Activated CD8-positive, alpha-beta T cell treated with anti-CD3 and anti-CD28 coated beads, Interleukin-2, amount 10 ng/mL, durations not matched to agents 7 days and 5 days (primary cell): ENCODE data around the gene FAM43B. TPM values are rescaled to one million over a fixed set of nuclear protein-coding genes. Genes with fewer than 3 reads are reported as not detected.

Source experiments
- ATAC-seq: fragments of 150-1000 bp; cut with Tn5 transposase; one replicate; pipeline ENCODE4 v1.10.0; 2021; ENCODE audit warnings: moderate library complexity
- CTCF ChIA-PET: fragments of 350-600 bp; sonication (Branson Sonifier 250); formaldehyde crosslinking; loops from one replicate; lab custom pipeline; 2021; ENCODE audit warnings: antibody characterized with exemption; lab: Charles Lee
- POLR2A ChIA-PET: fragments of 350-600 bp; sonication (Branson Sonifier 250); formaldehyde crosslinking; loops from one replicate; lab custom pipeline; 2021; ENCODE audit warnings: antibody characterized with exemption; lab: Charles Lee
- DNase-seq: peaks from one replicate; pipeline ENCODE4 v3.0.0-alpha.2; 2020
- H3K27ac Mint-ChIP-seq: one replicate; pipeline ENCODE4 v1.8.0; 2021; ENCODE audit warnings: mild to moderate bottlenecking, mixed read lengths
- H3K27me3 Mint-ChIP-seq: one replicate; pipeline ENCODE4 v1.8.0; 2021; ENCODE audit warnings: low read depth, mixed read lengths
- H3K36me3 Mint-ChIP-seq: one replicate; pipeline ENCODE4 v1.8.0; 2021; ENCODE audit warnings: low read depth, mixed read lengths
- H3K4me1 Mint-ChIP-seq: one replicate; pipeline ENCODE4 v1.8.0; 2021; ENCODE audit warnings: low read depth, mixed read lengths
- H3K4me3 Mint-ChIP-seq: one replicate; pipeline ENCODE4 v1.8.0; 2021; ENCODE audit warnings: mild to moderate bottlenecking, mixed read lengths
- H3K9me3 Mint-ChIP-seq: one replicate; pipeline ENCODE4 v1.8.0; 2022; ENCODE audit warnings: mixed read lengths; ENCODE audit not compliant: insufficient read depth
- total RNA-seq, 2 experiments: library from RNA; stranded (reverse); gene quantifications; one replicate each; pipeline ENCODE4 v1.2.3, GENCODE V29; 2021

Gene FAM43B
- total RNA-seq, 2 experiments from 2014 or later: not detected

DNA sequence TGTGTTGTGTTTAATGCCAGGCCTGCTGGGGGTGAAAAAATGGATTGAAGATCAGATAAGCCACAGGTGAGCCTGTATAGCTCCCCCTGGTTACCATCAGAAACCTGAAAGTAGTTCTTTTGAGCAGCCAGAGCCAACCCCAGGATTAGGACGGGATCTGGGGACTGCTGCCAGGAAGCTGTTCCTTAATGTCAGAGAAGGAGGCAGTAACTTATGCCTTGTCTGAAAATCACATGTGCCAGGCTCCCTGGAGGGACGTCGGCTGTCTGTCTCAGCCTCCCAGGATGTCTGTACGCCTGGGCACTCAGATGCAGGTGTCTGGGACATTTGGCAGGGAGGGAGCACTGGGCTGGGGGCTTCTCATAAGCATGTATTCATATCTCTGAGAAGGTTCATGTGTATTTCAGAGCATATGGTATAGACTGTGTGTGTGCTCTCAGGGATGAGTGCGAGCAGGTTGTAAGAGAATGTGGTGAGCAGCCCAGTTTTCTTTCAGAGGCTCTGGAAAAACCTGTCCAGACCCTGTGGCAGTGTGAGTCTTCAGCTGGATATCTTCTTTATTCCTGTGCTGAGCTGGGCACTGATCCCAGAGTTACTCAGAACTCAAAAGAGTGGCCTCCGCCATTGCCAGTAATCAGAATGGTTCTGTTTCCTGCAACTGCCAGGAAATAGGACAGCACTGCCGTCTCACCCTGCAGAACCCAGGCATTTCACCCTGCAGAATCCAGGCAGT, 2.8 kb downstream of the FAM43B start:
- ATAC-seq: no peak
- no peak for DNase-seq
- Mint-ChIP-seq H3K27ac (no peak overlapping the region), H3K9me3 (no peaks in the 10 kb centered on the region), H3K4me1 (no peaks in the 10 kb centered on the region), H3K36me3 (no peaks in the 10 kb centered on the region), H3K4me3 (no peak overlapping the region), H3K27me3 (peaks cover 36% of the 10 kb centered on the region)
- POLR2A ChIA-PET: no interaction called here
- CTCF ChIA-PET: interaction anchor here (0.7 kb wide), 1 partner anchor 79 kb away, joined by 3 read pairs; no protein-coding TSS in a partner anchor

DNA sequence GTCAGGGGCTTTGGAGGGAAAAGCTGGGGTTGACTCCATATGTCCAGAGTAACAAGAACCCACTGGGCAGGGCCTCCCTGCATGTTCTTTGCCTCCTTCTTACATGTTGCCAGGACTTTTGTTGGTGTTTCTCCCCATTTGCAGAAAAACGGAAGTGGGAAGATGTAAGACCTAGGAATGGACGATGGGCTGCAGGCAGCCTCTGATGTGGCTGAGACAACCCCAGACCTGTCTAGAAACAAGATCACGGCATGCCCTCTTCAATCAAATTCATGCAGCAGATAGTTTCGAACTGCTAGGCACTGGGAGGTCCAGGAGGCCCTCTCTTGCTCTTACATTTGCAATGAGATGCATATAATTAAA, 3.4 kb downstream of the FAM43B start:
- no peak for DNase-seq
- Mint-ChIP-seq H3K9me3 (no peaks in the 10 kb centered on the region), H3K4me1 (no peaks in the 10 kb centered on the region), H3K36me3 (no peaks in the 10 kb centered on the region), H3K27ac (no peak overlapping the region), H3K4me3 (no peak overlapping the region), H3K27me3 (peaks cover 36% of the 10 kb centered on the region)
- ChIA-PET POLR2A (no interaction called here), CTCF (interaction anchor here (0.7 kb wide), 1 partner anchor 78 kb away, joined by 3 read pairs; no protein-coding TSS in a partner anchor)
- no peak for ATAC-seq

- CTCF ChIA-PET: no interaction called here
These were observed 5.8 kb downstream of the FAM43B start for GRCh38 chr1:20558191-20558590.

GRCh38 chr1:20560966-20561365, 8.6 kb downstream of the FAM43B start:
- Mint-ChIP-seq H3K27me3 (peaks cover 14% of the 10 kb centered on the region), H3K9me3 (no peaks in the 10 kb centered on the region), H3K4me1 (no peaks in the 10 kb centered on the region), H3K4me3 (no peak overlapping the region), H3K27ac (no peak overlapping the region), H3K36me3 (no peaks in the 10 kb centered on the region)
- DNase-seq (no peak), ATAC-seq (no peak)
- POLR2A ChIA-PET: no interaction called here
- CTCF ChIA-PET: no interaction called here

More at GRCh38 chr1:20558191-20558590, 5.8 kb downstream of the FAM43B start:
- Mint-ChIP-seq H3K36me3 (no peaks in the 10 kb centered on the region), H3K4me3 (no peak overlapping the region), H3K9me3 (no peaks in the 10 kb centered on the region), H3K27ac (no peak overlapping the region), H3K4me1 (no peaks in the 10 kb centered on the region), H3K27me3 (peaks cover 27% of the 10 kb centered on the region)
- no peak for DNase-seq
- POLR2A ChIA-PET: interaction anchor here (0.6 kb wide), 1 partner anchor 196 kb away, joined by 3 read pairs; no protein-coding TSS in a partner anchor
- ATAC-seq: no peak

GRCh38 chr1:20565234-20565633, 12.9 kb downstream of the FAM43B start:
- Mint-ChIP-seq H3K27me3 (peaks cover 16% of the 10 kb centered on the region), H3K27ac (no peak overlapping the region), H3K36me3 (no peaks in the 10 kb centered on the region), H3K9me3 (no peaks in the 10 kb centered on the region), H3K4me3 (no peak overlapping the region), H3K4me1 (no peaks in the 10 kb centered on the region)
- ChIA-PET POLR2A (no interaction called here), CTCF (interaction anchor here (0.9 to 1.6 kb wide), 2 partner anchors 9 to 630 kb away, joined by 3 to 11 read pairs; no protein-coding TSS in a partner anchor)
- ATAC-seq (no peak), DNase-seq (no peak)

DNA sequence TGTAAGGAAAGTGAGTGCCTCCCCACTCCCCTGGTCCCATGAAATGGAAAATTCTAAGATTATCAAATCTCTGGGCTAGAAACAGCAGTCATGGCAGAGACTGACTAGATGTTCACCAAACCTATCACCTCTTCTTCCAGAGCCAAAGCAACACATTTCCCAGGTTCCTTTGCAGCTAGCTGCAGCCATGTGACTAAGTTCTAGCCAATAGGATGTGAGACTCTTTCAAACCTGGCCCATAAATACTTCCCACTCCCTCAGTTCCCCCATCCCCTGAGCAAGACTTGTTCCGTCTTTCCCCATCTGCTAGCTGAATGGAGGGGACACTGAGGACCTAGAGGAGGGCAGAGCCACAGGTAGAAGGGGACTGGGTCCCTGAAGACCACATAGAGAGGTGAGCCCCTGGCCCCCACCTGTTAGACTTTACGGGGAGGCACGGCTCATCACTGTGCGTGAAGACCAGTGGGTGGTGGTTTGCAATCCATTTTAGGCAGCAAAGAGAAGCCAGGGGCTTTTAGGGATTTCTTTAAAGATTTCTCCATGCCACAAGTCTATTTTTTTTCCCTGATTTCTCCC, 17.2 kb downstream of the FAM43B start:
- peaks cover 3% of the 10 kb centered on the region for H3K4me1 Mint-ChIP-seq
- no peak for DNase-seq
- ChIA-PET POLR2A (no interaction called here), CTCF (interaction anchor here (0.7 kb wide), 1 partner anchor 1453 kb away, joined by 3 read pairs; no protein-coding TSS in a partner anchor)
- no peaks in the 10 kb centered on the region for H3K36me3 Mint-ChIP-seq
- H3K4me3 Mint-ChIP-seq: no peak overlapping the region
- no peak for ATAC-seq
- H3K27me3 Mint-ChIP-seq: peaks cover 14% of the 10 kb centered on the region
- no peaks in the 10 kb centered on the region for H3K9me3 Mint-ChIP-seq
- H3K27ac Mint-ChIP-seq: no peak overlapping the region

DNA sequence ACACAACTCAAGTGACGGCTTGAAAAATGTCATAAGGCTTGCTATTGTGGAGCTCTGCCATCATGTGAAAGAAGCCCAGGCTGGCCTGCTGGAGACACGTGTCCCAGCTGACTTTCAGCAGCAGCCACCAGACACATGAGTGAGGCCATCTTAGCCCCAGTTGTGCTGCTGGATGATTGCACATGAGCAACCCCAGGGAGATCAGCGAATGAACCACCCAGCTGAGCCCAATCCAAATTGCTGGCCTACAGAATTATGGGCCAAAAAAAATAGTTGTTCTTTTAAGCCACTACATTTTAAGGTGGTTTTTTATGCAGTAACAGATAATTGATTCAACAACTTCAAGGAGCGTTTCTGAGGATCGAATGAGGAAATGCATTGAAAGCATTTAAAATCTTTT, 19.1 kb downstream of the FAM43B start:
- Mint-ChIP-seq H3K9me3 (no peaks in the 10 kb centered on the region), H3K27ac (no peak overlapping the region), H3K36me3 (no peaks in the 10 kb centered on the region), H3K4me3 (no peak overlapping the region), H3K27me3 (peaks cover 13% of the 10 kb centered on the region), H3K4me1 (peaks cover 3% of the 10 kb centered on the region)
- POLR2A ChIA-PET: no interaction called here
- CTCF ChIA-PET: no interaction called here
- DNase-seq: no peak
- ATAC-seq: no peak

GRCh38 chr1:20573987-20574386, 21.6 kb downstream of the FAM43B start:
- ChIA-PET CTCF (interaction anchor here (0.7 to 2.4 kb wide), 5 partner anchors 9 to 160 kb away, joined by 3 to 11 read pairs (median 5); no protein-coding TSS in a partner anchor), POLR2A (interaction anchor here (0.9 kb wide), 1 partner anchor 118 kb away, joined by 3 read pairs; no protein-coding TSS in a partner anchor)
- H3K9me3 Mint-ChIP-seq: no peaks in the 10 kb centered on the region
- H3K27me3 Mint-ChIP-seq: peaks cover 11% of the 10 kb centered on the region
- ATAC-seq (no peak), DNase-seq (no peak)
- no peak overlapping the region for H3K27ac Mint-ChIP-seq
- H3K4me1 Mint-ChIP-seq: peaks cover 3% of the 10 kb centered on the region
- no peak overlapping the region for H3K4me3 Mint-ChIP-seq
- H3K36me3 Mint-ChIP-seq: no peaks in the 10 kb centered on the region

DNA sequence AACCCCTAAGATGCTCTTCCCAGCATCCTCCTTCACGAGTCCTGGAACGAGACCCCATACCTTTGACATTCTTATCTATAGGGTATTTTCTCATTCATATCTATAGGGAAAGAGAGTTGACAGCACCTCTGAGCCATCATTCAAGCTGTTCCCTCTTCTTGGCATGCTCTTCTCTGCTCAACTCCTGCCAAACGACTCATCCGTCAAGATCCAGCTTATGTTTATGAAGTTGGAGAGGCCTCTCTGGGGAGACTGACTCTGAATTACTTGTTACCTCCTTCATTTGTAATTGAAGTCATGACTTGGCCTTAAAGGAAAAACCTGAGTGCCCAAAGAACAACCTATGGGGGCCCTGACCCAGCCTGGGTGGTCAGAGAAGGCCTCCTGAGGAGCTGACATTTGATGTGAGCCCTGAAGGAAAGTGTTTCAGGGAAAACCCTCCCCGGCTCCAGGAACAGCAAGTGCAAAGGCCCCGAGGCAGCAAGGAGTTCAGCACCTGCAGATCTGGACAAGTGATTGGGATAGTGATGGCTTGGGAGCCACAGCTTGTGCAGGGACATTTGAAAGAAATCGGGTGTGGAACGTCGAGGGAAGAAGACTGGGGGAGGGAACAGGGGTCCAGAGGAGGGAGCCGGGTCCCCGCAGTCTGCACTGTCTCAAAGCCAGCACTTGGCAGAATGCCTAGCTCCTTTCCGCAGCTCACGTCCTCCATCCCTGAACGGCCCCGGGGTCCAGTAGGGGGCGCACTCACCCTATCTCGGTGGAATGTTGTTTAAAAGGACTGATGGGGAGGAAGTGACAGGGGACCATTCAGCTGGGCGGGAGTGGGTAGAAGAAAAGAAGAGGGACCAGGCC, 22.5 kb downstream of the FAM43B start:
- Mint-ChIP-seq H3K4me3 (no peak overlapping the region), H3K36me3 (no peaks in the 10 kb centered on the region), H3K27me3 (peaks cover 11% of the 10 kb centered on the region), H3K9me3 (no peaks in the 10 kb centered on the region), H3K27ac (no peak overlapping the region), H3K4me1 (peaks cover 3% of the 10 kb centered on the region)
- ChIA-PET CTCF (interaction anchor here (0.5 to 2.4 kb wide), 15 partner anchors 10 to 544 kb away, joined by 3 to 20 read pairs (median 4); no protein-coding TSS in a partner anchor), POLR2A (no interaction called here)
- ATAC-seq (peak; percentile 88), DNase-seq (peak; percentile 73)

- Mint-ChIP-seq H3K27ac (no peak overlapping the region), H3K9me3 (no peaks in the 10 kb centered on the region), H3K27me3 (peaks cover 11% of the 10 kb centered on the region), H3K4me3 (no peak overlapping the region), H3K36me3 (no peaks in the 10 kb centered on the region), H3K4me1 (peaks cover 3% of the 10 kb centered on the region)
- CTCF ChIA-PET: interaction anchor here (1.0 to 2.4 kb wide), 11 partner anchors 10 to 543 kb away, joined by 3 to 20 read pairs (median 5); no protein-coding TSS in a partner anchor
- POLR2A ChIA-PET: no interaction called here
- DNase-seq: no peak
- ATAC-seq: no peak
These were observed 23.4 kb downstream of the FAM43B start for GRCh38 chr1:20575541-20576336.

- peaks cover 6% of the 10 kb centered on the region for H3K27me3 Mint-ChIP-seq
- H3K27ac Mint-ChIP-seq: no peak overlapping the region
- no peak overlapping the region for H3K4me3 Mint-ChIP-seq
- H3K9me3 Mint-ChIP-seq: no peaks in the 10 kb centered on the region
- ATAC-seq (no peak), DNase-seq (no peak)
- POLR2A ChIA-PET: no interaction called here
- peaks cover 3% of the 10 kb centered on the region for H3K4me1 Mint-ChIP-seq
- no peaks in the 10 kb centered on the region for H3K36me3 Mint-ChIP-seq
- CTCF ChIA-PET: interaction anchor here (1.9 kb wide), 1 partner anchor 56 kb away, joined by 5 read pairs; the partner anchor contains the start of gene PINK1
These were observed 25.7 kb downstream of the FAM43B start for GRCh38 chr1:20578062-20578461.
